GM12891 (cell line): ENCODE results near the gene HOXB7.

Experiments used
- POLR2A ChIP-seq: IDR thresholded peaks from 2 replicates; pipeline ENCODE4 v1.6.1; 2011; ENCODE audit warnings: low read depth, low read length, control low read depth
- TAF1 ChIP-seq: IDR thresholded peaks from 2 replicates; pipeline ENCODE4 v1.6.1; 2011; ENCODE audit warnings: low read depth, low read length, control low read depth

DNA sequence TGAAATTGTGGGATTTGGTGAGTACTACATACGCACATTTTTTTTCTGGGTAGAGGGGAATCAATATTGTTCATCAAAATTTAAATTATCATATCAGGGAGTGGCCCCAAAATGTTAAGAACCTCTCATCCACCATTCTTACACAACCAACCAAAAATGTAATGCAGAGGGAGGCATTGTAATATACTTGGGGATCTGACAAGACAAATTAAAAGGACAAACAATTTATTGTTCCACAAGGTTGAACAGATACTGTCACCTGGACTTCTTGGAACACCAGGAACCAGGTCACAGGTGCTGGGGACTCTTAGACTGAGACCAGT, 30.0 kb upstream of the HOXB7 start:
- TF ChIP-seq POLR2A: no peak
- no peak for TF ChIP-seq TAF1
